ENCODE measurements around the gene DSCAML1.

DNA sequence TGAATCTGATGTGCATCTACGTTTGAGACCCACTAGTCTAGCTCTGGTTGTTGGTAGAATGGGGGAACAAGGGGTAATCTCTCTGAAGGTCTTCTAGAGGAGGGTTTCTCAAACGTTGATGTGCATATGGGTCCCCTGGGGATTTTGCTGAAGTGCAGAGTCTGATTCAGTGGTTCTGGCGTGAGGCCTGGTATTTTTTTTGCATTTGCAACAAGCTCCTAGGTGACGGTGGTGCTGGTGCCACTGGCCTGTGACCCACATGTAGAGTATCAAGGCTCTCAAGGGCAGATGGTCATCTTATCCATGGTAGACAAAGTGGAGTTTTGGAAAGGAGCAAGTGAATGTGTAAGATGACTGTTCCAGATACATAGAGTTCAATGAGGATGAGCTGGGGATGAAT is 372.2 kb downstream of the DSCAML1 start:
- no peak for TF ChIP-seq CTCF (IDR thresholded peaks at IDR 0.05; ENCODE audit: low read depth, low read length)
- no peak for TF ChIP-seq EZH2phosphoT487 (IDR thresholded peaks at IDR 0.05; ENCODE audit: low read depth)
